WTC11 (cell line): ENCODE measurements around the gene MARS1.

Experiments
- NR2C2 ChIP-seq: sonication (generic); formaldehyde crosslinking; IDR thresholded peaks from 2 replicates; pipeline ENCODE4 v1.8.0; 2022; ENCODE audit warnings: mild to moderate bottlenecking, missing genetic modification reagents
- TEAD4 ChIP-seq: sonication (generic); formaldehyde crosslinking; IDR thresholded peaks from 2 replicates; pipeline ENCODE4 v1.8.0; 2022; ENCODE audit warnings: mild to moderate bottlenecking, missing genetic modification reagents
- TF ChIP-seq, protein P1 (sequence below): sonication (generic); formaldehyde crosslinking; IDR thresholded peaks from 2 replicates; pipeline ENCODE4 v1.8.1; 2023; ENCODE audit warnings: mild to moderate bottlenecking, missing genetic modification reagents, moderate library complexity
- TF ChIP-seq, protein P2 (sequence below): sonication (generic); formaldehyde crosslinking; IDR thresholded peaks from 2 replicates; pipeline ENCODE4 v1.8.1; 2023; ENCODE audit warnings: mild to moderate bottlenecking, moderate library complexity, missing genetic modification reagents
- TF ChIP-seq, protein P3 (sequence below): sonication (generic); formaldehyde crosslinking; conservative IDR thresholded peaks from 2 replicates; pipeline ENCODE4 v1.8.1; 2022; ENCODE audit warnings: mild to moderate bottlenecking, missing genetic modification reagents
- TF ChIP-seq, protein P4 (sequence below): fragments of 200-600 bp; IDR thresholded peaks from 2 replicates; pipeline ENCODE4 v1.8.0; 2022; ENCODE audit warnings: antibody characterized with exemption

DNA sequence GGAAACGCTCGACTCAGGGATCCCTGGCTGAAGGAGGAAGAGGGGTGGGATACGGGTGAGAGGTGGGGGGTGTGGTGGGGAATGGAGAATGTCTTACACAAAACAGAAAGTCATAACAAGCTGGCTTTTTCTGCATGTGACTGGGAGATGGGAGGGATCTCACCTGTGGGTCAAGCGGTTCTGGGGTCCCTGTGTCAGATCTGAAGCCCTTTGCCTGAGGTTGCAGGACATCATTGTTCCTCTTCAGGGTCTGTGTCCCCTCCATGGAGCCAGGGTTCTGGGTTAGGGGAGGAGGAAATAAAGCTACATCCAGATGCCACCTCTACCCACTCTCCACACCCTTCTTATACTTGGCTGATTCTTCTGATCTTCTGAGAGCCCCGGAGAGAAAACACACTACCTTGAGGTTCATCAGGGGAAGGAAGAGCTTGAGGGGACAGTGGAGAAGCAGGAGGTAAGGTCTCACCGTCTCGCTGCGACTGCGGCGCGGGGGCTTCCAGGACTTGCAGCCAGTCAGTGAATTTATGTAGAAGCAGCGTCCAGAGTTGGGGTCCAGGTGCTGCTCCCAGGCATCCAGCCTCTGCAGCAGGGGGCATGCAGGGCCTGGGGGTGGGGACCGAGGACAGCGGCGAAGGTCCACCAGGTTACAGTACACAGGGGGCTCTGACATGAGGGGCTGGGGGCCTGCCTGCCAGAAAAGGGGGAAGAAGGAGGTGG is 10.7 kb upstream of the MARS1 start:
- TF ChIP-seq, protein P1, sequence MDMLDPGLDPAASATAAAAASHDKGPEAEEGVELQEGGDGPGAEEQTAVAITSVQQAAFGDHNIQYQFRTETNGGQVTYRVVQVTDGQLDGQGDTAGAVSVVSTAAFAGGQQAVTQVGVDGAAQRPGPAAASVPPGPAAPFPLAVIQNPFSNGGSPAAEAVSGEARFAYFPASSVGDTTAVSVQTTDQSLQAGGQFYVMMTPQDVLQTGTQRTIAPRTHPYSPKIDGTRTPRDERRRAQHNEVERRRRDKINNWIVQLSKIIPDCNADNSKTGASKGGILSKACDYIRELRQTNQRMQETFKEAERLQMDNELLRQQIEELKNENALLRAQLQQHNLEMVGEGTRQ (CRISPR knock-in tag) = no peak
- TF ChIP-seq, protein P2, sequence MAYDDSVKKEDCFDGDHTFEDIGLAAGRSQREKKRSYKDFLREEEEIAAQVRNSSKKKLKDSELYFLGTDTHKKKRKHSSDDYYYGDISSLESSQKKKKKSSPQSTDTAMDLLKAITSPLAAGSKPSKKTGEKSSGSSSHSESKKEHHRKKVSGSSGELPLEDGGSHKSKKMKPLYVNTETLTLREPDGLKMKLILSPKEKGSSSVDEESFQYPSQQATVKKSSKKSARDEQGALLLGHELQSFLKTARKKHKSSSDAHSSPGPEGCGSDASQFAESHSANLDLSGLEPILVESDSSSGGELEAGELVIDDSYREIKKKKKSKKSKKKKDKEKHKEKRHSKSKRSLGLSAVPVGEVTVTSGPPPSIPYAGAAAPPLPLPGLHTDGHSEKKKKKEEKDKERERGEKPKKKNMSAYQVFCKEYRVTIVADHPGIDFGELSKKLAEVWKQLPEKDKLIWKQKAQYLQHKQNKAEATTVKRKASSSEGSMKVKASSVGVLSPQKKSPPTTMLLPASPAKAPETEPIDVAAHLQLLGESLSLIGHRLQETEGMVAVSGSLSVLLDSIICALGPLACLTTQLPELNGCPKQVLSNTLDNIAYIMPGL (CRISPR knock-in tag) = no peak
- TF ChIP-seq, protein P3, sequence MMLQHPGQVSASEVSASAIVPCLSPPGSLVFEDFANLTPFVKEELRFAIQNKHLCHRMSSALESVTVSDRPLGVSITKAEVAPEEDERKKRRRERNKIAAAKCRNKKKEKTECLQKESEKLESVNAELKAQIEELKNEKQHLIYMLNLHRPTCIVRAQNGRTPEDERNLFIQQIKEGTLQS (CRISPR knock-in tag) = no peak
- TF ChIP-seq, protein P4, sequence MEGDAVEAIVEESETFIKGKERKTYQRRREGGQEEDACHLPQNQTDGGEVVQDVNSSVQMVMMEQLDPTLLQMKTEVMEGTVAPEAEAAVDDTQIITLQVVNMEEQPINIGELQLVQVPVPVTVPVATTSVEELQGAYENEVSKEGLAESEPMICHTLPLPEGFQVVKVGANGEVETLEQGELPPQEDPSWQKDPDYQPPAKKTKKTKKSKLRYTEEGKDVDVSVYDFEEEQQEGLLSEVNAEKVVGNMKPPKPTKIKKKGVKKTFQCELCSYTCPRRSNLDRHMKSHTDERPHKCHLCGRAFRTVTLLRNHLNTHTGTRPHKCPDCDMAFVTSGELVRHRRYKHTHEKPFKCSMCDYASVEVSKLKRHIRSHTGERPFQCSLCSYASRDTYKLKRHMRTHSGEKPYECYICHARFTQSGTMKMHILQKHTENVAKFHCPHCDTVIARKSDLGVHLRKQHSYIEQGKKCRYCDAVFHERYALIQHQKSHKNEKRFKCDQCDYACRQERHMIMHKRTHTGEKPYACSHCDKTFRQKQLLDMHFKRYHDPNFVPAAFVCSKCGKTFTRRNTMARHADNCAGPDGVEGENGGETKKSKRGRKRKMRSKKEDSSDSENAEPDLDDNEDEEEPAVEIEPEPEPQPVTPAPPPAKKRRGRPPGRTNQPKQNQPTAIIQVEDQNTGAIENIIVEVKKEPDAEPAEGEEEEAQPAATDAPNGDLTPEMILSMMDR = no peak
- TF ChIP-seq TEAD4 (CRISPR knock-in tag) (no peak), NR2C2 (CRISPR knock-in tag) (no peak)
